Measurements from ENCODE around the gene HRCT1.

The HRCT1 gene

DNA sequence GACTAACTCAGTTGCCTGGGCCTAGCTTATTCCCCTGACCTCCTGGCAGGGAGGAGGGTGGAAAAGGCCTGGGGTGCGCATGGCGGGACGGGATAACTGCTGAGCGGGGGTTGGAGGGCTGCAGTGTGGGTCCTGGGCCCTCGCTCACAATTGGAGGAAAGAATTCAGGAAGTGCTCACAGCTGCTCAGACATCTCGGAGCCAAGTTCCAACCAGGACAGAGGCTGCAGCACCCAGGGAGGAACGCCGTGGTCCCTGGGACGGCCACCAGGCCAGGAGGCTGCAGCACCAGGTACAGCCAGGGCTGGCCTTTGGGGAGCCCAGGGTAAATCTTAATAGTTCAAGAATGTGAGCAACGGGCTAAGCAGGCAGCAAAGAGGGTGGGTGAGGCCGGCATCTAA is 3.3 kb downstream of the HRCT1 start, which contains the start of gene SPAAR:
Gene SPAAR (plus strand): TSS at position 217 of the 400 bp plus-strand sequence. CDS start 974 bp downstream, outside the sequence.
- H3K23ac ChIP-seq (ENCODE audit: low read depth, low read length, poor library complexity): peak within 1 kb of the TSS; percentile 8
- peak within 1 kb of the TSS; percentile 54 for H3K4ac ChIP-seq (ENCODE audit: low read length)
- H2AFZ ChIP-seq (ENCODE audit: low read length): peak within 1 kb of the TSS; percentile 87
- peak within 1 kb of the TSS; percentile 88 for H3K27ac ChIP-seq (replicated peaks; ENCODE audit: low read length)
- H3K4me3 ChIP-seq (ENCODE audit: low read length in 2 of 2): peak within 1 kb of the TSS in 1 of 2 donors; percentile 17
- H3K4me1 ChIP-seq (ENCODE audit: control insufficient read depth in 2 of 2, insufficient read depth in 1 of 2, low read depth in 1 of 2, low read length in 2 of 2): peaks cover 23 to 51% of the 10 kb centered on the region in 2 donors
- H2AK5ac ChIP-seq (ENCODE audit: low read depth, low read length): peak within 1 kb of the TSS; percentile 66
- H2BK120ac ChIP-seq (ENCODE audit: low read depth, low read length): peak within 1 kb of the TSS; percentile 69
- H3K79me1 ChIP-seq (ENCODE audit: low read depth, low read length): no peaks in the 10 kb centered on the region
- no peak for DNase-seq (ENCODE audit: low spot score)
- H3K18ac ChIP-seq (ENCODE audit: low read length): peak within 1 kb of the TSS; percentile 91
- no peaks in the 10 kb centered on the region for H3K9me3 ChIP-seq (replicated peaks in 1 of 2; ENCODE audit: control insufficient read depth in 2 of 2, insufficient read depth in 1 of 2, low read depth in 1 of 2, low read length in 2 of 2)
- H3K4me2 ChIP-seq (ENCODE audit: insufficient read depth, low read length, poor library complexity, severe bottlenecking): no peak within 1 kb of the TSS
- WGBS, 2 donors (ENCODE audit: extremely low coverage in 2 of 2, insufficient read length in 2 of 2, insufficient replicate concordance in 1 of 2): no CpG with 5 or more reads among the region's 11 CpGs
- H3K36me3 ChIP-seq (replicated peaks in 1 of 2; ENCODE audit: control insufficient read depth in 2 of 2, insufficient read depth in 2 of 2, low read length in 2 of 2): no peaks in the 10 kb centered on the region
- no peak within 1 kb of the TSS for H4K8ac ChIP-seq (ENCODE audit: low read depth, low read length)
- H3K9ac ChIP-seq (ENCODE audit: low read depth, low read length, poor library complexity): no peak within 1 kb of the TSS
- H4K91ac ChIP-seq (ENCODE audit: low read depth, low read length, poor library complexity): peak within 1 kb of the TSS; percentile 97
- H3K27me3 ChIP-seq (ENCODE audit: control insufficient read depth in 3 of 3, insufficient read depth in 3 of 3, low read depth in 1 of 3, low read length in 3 of 3): no peaks in the 10 kb centered on the region
- H2BK5ac ChIP-seq (ENCODE audit: low read length): peak within 1 kb of the TSS; percentile 87
- peak within 1 kb of the TSS; percentile 64 for H3K14ac ChIP-seq (ENCODE audit: low read length)
- H2BK15ac ChIP-seq (ENCODE audit: low read length): peak within 1 kb of the TSS; percentile 95
- peak within 1 kb of the TSS; percentile 98 for H2BK12ac ChIP-seq (ENCODE audit: low read length)

DNA sequence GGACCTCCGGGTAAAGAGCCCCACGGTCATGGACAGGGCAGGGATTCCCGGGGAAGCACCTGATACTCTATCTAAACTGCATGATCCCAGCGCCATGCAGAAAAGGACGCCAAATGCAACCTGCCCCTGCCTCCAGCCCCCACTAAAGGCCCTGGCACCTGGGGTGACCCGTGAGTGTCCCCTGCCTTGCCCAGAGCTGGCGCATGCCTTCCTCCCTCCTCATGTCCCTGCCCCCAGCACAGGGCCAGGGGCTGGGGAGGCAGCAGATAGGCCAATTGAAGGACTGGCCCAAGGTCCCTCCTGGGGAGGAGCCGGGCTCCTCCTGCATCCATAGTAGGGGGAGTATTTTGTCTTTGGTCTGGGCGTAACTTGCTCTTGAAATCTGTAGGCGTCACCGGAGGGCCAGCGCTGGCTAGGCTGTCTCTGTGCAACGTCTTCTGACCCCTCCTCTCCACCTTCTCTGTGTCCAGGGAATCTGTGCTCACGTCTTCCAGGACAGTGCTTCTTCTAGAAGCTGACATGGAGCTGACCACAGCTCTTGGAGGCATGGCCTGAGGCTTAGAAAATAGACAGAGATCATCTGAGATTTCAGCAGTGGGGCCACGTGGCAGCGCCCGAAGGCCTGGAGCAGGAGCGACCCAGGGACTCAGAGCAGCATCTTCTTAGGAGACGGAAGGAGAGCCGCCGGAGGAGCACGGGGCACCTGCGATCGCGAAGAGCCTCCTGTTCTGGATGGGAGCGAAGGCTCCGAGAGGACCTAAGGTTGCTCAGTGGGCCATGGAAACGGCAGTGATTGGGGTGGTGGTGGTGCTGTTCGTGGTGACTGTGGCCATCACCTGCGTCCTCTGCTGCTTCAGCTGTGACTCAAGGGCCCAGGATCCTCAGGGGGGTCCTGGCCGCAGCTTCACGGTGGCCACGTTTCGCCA is 3.9 kb downstream of the HRCT1 start:
- H2BK5ac ChIP-seq (ENCODE audit: low read length): peak overlapping the region; percentile 87
- no peak overlapping the region for H3K27ac ChIP-seq (replicated peaks; ENCODE audit: low read length)
- peak overlapping the region; percentile 95 for H2BK15ac ChIP-seq (ENCODE audit: low read length)
- H3K4me2 ChIP-seq (ENCODE audit: insufficient read depth, low read length, poor library complexity, severe bottlenecking): no peak overlapping the region
- no peaks in the 10 kb centered on the region for H3K9me3 ChIP-seq (replicated peaks in 1 of 2; ENCODE audit: control insufficient read depth in 2 of 2, insufficient read depth in 1 of 2, low read depth in 1 of 2, low read length in 2 of 2)
- peak overlapping the region; percentile 98 for H2BK12ac ChIP-seq (ENCODE audit: low read length)
- H3K23ac ChIP-seq (ENCODE audit: low read depth, low read length, poor library complexity): peak overlapping the region; percentile 8
- no peaks in the 10 kb centered on the region for H3K79me1 ChIP-seq (ENCODE audit: low read depth, low read length)
- WGBS, 2 donors (ENCODE audit: extremely low coverage in 2 of 2, insufficient read length in 2 of 2, insufficient replicate concordance in 1 of 2): no CpG with 5 or more reads among the region's 34 CpGs
- no peak overlapping the region for H3K9ac ChIP-seq (ENCODE audit: low read depth, low read length, poor library complexity)
- no peaks in the 10 kb centered on the region for H3K27me3 ChIP-seq (ENCODE audit: control insufficient read depth in 3 of 3, insufficient read depth in 3 of 3, low read depth in 1 of 3, low read length in 3 of 3)
- peak overlapping the region; percentile 87 for H2AFZ ChIP-seq (ENCODE audit: low read length)
- H3K14ac ChIP-seq (ENCODE audit: low read length): peak overlapping the region; percentile 64
- H3K36me3 ChIP-seq (replicated peaks in 1 of 2; ENCODE audit: control insufficient read depth in 2 of 2, insufficient read depth in 2 of 2, low read length in 2 of 2): no peaks in the 10 kb centered on the region
- peak overlapping the region in 1 of 2 donors; percentile 17 for H3K4me3 ChIP-seq (ENCODE audit: low read length in 2 of 2)
- peak overlapping the region; percentile 78 for H3K18ac ChIP-seq (ENCODE audit: low read length)
- H3K4me1 ChIP-seq (ENCODE audit: control insufficient read depth in 2 of 2, insufficient read depth in 1 of 2, low read depth in 1 of 2, low read length in 2 of 2): peaks cover 27 to 49% of the 10 kb centered on the region in 2 donors
- no peak for DNase-seq (ENCODE audit: low spot score)
- H4K8ac ChIP-seq (ENCODE audit: low read depth, low read length): no peak overlapping the region
- H3K4ac ChIP-seq (ENCODE audit: low read length): peak overlapping the region; percentile 41
- peak overlapping the region; percentile 97 for H4K91ac ChIP-seq (ENCODE audit: low read depth, low read length, poor library complexity)
- peak overlapping the region; percentile 66 for H2AK5ac ChIP-seq (ENCODE audit: low read depth, low read length)
- peak overlapping the region; percentile 69 for H2BK120ac ChIP-seq (ENCODE audit: low read depth, low read length)

DNA sequence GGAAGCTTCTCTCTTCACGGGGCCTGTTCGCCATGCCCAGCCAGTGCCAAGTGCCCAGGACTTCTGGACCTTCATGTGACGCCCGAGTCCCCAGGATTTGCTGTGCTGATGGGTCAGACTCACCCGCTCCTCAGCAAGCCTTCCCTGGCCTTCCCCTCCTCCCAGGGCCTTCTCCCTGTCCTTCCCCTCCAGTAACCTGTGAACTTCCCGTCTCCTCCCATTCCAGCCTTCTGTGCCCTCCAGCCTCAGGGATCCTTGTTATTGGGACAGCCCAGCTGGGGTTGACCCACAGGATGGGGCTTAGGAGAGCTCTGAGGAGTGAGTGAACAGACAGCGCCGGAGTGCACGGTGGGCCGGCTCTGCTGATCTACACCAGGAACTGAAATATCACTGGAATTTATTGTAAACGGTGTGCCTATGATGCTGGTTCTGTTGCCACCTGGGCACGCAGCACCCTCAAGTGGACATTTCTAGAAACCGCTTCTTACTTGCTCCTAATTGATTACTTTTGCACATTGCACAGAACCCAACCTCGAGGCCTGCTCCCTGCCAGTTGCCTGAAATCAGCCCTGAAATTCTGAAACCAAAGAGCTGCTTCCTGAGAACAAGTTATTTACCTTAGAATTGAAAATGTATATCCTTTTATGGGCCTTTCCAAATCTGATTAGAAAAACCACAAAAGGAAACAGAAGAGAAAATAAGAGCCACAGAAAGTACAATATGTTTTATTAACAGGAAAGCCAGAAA is 4.8 kb downstream of the HRCT1 start:
- peak overlapping the region; percentile 69 for H2BK120ac ChIP-seq (ENCODE audit: low read depth, low read length)
- H3K4me2 ChIP-seq (ENCODE audit: insufficient read depth, low read length, poor library complexity, severe bottlenecking): no peak overlapping the region
- no peak overlapping the region for H3K4ac ChIP-seq (ENCODE audit: low read length)
- peak overlapping the region; percentile 98 for H2BK12ac ChIP-seq (ENCODE audit: low read length)
- no peak overlapping the region for H4K8ac ChIP-seq (ENCODE audit: low read depth, low read length)
- no peaks in the 10 kb centered on the region for H3K79me1 ChIP-seq (ENCODE audit: low read depth, low read length)
- peak overlapping the region; percentile 97 for H4K91ac ChIP-seq (ENCODE audit: low read depth, low read length, poor library complexity)
- no CpG with 5 or more reads among the region's 14 CpGs for WGBS, 2 donors (ENCODE audit: extremely low coverage in 2 of 2, insufficient read length in 2 of 2, insufficient replicate concordance in 1 of 2)
- no peaks in the 10 kb centered on the region for H3K27me3 ChIP-seq (ENCODE audit: control insufficient read depth in 3 of 3, insufficient read depth in 3 of 3, low read depth in 1 of 3, low read length in 3 of 3)
- H3K9me3 ChIP-seq (replicated peaks in 1 of 2; ENCODE audit: control insufficient read depth in 2 of 2, insufficient read depth in 1 of 2, low read depth in 1 of 2, low read length in 2 of 2): no peaks in the 10 kb centered on the region
- no peak for DNase-seq (ENCODE audit: low spot score)
- H2AFZ ChIP-seq (ENCODE audit: low read length): no peak overlapping the region
- peak overlapping the region; percentile 95 for H2BK15ac ChIP-seq (ENCODE audit: low read length)
- H3K18ac ChIP-seq (ENCODE audit: low read length): peak overlapping the region; percentile 78
- peak overlapping the region; percentile 66 for H2AK5ac ChIP-seq (ENCODE audit: low read depth, low read length)
- H3K14ac ChIP-seq (ENCODE audit: low read length): peak overlapping the region; percentile 11
- no peak overlapping the region for H3K27ac ChIP-seq (replicated peaks; ENCODE audit: low read length)
- no peak overlapping the region for H3K9ac ChIP-seq (ENCODE audit: low read depth, low read length, poor library complexity)
- peak overlapping the region; percentile 8 for H3K23ac ChIP-seq (ENCODE audit: low read depth, low read length, poor library complexity)
- H3K4me3 ChIP-seq (ENCODE audit: low read length in 2 of 2): peak overlapping the region in 1 of 2 donors; percentile 17
- no peaks in the 10 kb centered on the region for H3K36me3 ChIP-seq (replicated peaks in 1 of 2; ENCODE audit: control insufficient read depth in 2 of 2, insufficient read depth in 2 of 2, low read length in 2 of 2)
- H3K4me1 ChIP-seq (ENCODE audit: control insufficient read depth in 2 of 2, insufficient read depth in 1 of 2, low read depth in 1 of 2, low read length in 2 of 2): peaks cover 29 to 43% of the 10 kb centered on the region in 2 donors
- H2BK5ac ChIP-seq (ENCODE audit: low read length): peak overlapping the region; percentile 87
